Activated gamma-delta T cell (primary cell): ENCODE measurements around the gene PAK1IP1.
"Not testable (repeated sequence)": the region's sequence is repeated elsewhere in the genome, so short reads cannot be mapped to it uniquely, and the experiment has no call there.

Source experiments
- DNase-seq: peaks from one replicate; lab custom pipeline; 2025; lab: John Stamatoyannopoulos, UW
- total RNA-seq, 2 donors: gene quantifications; one replicate each; lab custom pipeline; 2026; lab: John Stamatoyannopoulos, UW

PAK1IP1 gene, protein sequence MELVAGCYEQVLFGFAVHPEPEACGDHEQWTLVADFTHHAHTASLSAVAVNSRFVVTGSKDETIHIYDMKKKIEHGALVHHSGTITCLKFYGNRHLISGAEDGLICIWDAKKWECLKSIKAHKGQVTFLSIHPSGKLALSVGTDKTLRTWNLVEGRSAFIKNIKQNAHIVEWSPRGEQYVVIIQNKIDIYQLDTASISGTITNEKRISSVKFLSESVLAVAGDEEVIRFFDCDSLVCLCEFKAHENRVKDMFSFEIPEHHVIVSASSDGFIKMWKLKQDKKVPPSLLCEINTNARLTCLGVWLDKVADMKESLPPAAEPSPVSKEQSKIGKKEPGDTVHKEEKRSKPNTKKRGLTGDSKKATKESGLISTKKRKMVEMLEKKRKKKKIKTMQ
- total RNA-seq = 18.1 to 25.5 reads per million in 2 donors

DNA sequence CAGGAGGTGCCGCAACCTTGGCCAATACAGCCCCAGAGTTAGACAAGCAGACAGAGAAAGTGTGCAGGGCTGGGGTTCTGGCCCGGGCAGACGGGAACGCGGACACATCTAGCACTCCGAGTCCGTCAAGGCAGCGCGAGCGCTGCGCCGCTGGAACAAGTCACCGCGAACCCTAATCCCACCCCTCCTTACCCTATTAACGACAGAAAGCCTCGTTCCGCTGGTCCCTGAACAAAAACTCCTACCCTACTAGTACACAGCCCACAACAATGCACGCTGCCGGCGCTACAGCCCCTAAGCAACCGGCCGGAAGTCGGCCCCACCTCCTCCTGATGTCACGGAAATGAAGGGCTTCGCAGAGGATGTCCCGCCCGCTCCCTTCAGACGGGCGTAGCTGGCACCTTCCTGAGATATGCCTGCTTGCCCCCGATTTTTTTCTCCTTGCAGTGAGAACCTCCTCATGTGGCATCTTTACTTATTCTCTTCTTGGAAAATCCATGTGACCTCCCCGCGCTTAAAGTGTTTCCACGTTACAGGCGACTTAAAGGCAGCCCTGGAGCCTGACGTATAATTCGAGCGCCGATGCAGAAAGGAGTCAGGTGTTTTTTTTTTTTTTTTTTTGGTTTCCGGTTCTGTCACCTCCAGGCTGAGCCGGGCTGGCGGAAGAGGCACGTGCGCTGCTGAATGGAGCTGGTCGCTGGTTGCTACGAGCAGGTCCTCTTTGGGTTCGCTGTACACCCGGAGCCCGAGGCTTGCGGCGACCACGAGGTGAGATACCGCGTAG is at the start of gene PAK1IP1, which contains the start of gene C6orf52:
Gene PAK1IP1, plus strand, starts transcription at position 671 of the 784 bp plus-strand sequence. Its CDS starts 14 bp downstream, at position 685.
Gene C6orf52, minus strand, starts transcription at position 315 of the 784 bp plus-strand sequence. CDS start 7,066 bp downstream, outside the sequence.
- peak; percentile 78 for DNase-seq

DNA sequence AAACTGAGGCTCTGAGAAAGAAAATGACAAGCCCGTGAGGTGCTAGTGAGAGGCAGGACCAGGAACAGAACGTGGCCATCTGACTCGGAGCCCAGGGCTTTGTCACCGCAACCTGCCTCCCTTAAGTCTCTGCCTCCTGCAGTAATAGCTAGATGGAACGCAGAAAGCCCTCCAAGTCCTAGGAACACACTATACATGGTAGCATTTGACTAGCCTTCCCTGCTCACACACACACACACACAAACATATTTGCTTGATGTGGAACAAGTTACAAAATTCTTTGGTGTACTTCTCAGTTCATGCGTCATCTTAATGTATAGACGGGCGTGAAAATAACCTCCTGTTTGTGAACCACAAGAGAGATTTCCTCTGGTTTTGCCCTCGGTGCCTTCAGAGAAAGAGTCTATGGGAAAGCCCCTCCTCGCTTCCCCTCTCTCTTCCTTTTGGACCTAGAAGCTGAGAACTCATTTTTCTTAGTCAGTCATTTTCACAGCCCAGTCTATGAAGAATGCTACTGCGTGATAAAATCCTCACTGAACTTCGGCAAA is 39.2 kb upstream of the PAK1IP1 start:
- no peak for DNase-seq

DNA sequence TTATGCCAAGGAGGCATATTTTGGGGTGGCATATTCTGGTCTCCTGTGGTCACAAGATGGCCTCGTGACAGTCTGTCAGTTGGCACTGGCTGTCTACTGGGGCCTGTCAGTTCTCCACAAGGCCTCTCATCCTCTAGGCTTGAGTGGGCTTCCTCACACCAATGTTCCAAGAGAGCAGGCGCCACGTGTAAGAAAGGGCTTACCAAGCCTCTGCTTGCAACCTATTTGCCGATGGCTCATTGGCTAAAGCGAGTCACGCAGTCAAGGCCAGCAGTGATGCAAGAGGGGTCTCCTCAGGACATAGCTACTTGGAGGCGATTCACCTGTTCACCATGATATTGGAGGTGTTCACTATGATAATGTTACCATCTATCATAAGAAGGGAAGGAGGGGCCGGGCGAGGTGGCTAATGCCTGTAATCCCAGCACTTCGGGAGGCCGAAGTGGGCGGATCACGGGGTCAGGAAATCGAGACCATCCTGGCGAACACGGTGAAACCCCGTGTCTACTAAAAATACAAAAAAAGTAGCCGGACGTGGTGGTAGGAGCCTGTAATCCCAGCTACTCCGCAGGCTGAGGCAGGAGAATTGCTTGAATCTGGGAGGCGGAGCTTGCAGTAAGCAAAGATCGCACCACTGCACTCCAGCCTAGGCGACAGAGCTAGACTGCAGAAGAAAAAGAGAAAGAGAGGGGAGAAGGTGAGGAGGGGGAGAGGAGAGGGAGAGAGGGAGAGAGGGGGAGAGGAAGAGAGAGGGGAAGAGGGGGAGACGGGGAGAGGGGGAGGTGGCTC is 35.7 kb upstream of the PAK1IP1 start:
- no peak for DNase-seq

DNA sequence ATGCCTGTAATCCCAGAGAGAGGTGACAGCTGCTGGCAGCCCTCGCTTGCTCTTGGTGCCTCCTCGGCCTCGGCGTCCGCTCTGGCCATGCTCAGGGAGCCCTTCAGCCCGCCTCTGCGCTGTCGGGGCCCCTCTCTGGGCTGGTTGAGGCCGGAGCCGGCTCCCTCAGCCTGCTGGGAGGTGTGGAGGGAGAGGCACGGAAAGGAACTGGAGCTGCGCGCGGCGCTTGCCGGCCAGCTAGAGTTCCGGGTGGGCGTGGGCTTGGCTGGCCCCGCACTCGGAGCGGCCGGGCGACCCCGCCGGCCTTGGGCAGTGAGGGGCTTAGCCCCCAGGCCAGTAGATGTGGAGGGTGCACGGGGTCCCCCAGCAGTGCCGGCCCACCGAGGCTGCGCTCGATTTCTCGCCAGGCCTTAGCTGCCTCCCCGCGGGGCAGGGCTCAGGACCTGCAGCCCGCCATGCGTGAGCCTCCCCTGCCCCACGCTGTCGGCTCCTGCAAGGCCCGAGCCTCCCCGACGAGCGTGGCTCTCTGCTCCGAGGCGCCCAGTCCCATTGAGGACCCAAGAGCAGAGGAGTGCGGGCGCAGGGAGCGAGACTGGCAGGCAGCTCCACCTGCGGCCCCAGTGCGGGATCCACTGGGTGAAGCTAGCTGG is 34.9 kb upstream of the PAK1IP1 start:
- peak; percentile 11 for DNase-seq

DNA sequence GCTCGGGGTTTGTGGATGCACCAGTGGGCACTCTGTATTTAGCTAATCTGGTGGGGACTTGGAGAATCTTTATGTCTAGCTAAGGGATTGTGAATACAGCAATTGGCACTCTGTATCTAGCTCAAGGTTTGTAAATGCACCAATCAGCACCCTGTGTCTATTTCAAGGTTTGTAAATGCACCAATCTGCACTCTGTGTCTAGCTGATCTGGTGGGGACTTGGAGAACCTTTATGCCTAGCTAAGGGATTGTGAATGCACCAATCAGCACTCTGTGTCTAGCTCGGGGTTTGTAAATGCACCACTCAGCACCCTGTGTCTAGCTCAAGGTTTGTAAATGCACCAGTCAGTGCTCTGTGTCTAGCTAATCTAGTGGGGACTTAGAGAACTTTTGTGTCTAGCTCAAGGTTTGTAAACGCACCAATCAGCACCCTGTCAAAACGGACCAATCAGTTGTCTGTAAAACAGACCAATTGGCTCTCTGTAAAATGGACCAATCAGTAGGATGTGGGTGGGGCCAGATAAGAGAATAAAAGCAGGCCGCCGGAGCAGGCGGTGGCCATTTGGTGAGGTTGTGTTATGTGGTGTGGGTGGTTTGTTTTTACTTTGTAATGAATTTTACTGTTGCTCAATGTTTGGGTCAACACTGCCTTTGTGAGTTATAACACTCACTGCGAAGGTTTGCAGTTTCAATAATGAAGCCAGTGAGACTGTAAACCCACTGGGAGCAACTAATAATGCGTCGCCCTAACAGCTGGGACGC is 34.2 kb upstream of the PAK1IP1 start:
- DNase-seq = not testable (repeated sequence)

DNA sequence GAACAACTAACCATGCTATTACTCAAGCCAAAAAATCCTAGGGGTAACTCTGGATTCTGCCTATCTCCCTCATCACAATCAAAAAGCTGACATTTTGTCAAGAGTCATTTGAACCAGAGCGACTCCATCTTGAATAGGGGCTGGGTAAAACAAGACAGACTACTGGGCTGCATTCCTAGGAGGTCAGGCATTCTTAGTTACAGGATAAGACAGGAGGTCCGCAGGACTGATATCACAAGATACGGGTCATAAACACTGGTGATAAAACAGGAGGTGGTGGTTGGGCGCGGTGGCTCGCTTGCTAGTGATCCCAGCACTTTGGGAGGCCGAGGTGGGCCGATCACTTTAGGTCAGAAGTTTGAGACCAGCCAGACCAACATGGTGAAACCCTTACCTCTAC is 32.6 kb upstream of the PAK1IP1 start:
- DNase-seq = no peak

DNA sequence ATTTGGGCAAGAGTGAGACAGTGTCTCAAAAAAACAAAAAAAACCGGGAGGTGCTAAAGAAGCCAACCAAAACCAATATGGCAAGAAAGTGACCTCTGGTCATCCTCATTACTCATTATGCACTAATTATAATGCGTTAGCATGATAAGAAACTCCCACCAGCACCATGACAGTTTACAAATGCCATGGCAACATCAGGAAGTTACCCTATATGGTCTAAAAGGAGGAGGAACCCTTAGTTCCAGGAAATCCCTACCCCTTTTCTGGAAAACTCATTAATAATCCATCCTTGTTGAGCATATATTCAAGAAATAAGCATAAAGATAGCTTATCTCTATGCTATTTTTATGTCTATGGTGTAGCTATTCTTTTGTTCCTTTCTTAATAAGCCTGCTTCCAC is 32.0 kb upstream of the PAK1IP1 start:
- no peak for DNase-seq

DNA sequence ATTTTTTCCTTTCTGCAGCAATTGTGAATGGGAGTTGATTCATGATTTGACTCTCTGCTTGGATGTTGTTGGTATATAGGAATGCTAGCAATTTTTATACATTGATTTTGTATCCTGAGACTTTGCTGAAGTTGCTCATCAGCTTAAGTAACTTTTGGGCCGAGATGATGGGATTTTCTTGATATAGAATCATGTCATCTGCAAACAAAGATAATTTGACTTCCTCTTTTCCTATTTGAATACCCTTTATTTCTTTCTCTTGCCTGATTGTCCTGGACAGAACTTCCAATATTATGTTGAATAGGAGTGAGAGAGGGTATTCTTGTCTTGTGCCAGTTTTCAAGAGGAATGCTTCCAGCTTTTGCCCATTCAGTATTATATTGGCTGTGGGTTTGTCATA is 29.2 kb upstream of the PAK1IP1 start:
- DNase-seq = not testable (repeated sequence)

DNA sequence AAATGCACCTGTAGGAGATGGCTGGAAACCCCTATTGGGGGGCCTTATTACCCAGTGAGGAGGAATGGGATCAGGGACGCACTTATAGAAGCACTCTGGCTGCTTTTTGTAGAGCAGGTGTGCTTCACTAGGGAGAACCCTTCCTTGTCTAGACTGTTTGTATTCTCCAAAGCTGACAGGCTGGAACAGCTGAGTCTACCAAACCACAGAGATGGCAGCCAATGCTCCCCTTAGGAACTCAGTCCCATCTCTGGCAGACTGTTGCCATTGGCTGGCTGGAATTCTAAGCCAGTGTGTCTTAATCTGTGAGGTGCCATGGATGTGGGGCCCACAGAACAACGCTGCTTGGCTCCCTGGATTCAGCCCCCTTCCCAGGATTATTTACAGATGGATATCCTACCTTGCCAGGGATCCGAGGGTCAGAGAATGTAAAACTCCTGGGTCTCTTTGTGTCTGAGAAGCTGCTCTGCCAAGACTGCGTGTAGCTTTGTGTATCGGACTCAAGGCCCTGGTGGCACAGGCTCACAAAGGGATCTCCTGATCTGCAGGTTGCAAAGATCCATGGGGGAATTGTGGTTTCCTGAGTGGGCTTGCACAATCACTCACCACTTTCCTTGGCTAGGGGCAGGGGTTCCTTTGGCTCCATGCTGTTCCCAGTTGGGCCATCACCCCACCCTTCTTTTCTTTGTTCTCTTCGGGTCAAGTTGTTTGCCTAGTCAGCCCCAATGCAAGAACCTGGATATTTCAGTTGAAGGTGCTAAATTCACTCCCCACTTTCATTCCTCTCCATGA is 26.4 kb upstream of the PAK1IP1 start:
- DNase-seq = no peak

DNA sequence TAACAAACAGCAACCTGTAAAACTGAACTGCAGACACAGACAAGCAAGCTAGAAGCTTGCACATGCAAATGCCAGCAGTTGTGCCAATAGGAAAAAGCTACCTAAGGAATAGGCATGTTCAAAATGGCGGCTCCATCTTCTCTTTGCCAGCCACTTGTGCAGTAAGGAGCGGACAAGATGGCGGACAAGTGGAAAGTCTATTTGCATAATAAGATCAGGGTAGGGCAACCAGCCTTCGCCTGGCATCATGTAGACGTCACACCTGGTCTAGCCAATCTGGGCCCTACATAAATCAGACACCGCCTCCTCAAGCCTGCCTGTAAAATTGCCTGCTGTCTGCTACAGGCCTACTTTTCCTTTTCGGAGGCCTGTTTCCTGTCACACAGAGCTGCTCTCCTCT is 18.4 kb upstream of the PAK1IP1 start:
- DNase-seq = no peak

DNA sequence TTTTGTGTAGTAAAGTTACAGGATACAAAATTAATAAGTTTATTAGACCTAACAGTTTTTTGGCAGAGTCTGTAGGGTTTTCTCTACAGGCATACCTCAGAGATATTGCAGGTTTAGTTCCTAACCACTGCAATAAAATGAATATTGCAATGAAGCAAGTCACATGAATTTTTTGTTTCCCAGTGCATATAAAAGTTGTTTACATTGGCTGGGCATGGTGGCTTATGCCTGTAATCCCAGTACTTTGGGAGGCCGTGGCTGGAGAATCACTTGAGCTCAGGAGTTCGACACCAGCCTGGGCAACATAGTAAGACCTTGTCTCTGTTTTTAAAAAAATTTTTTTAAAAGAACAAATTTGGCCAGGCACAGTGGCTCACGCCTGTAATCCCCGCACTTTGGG is 16.3 kb upstream of the PAK1IP1 start:
- no peak for DNase-seq

DNA sequence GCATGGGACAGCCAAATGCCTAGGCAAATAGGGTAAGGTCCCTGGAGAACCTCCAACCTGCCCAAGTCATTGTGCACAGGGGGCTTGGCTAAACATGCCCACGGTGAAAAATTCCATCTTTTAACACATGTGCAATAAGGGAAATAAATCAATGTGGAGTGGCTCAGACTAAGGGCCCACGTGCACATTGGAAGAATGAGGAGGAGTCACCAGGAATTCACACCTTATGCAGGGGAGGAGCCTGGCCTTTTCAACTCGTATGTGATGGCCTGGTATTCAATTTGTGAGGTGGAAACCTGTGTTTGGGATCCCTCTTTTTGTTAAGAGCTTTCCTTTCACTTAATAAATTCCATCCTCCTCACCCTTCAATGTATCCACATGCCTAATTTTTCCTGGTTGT is 13.0 kb upstream of the PAK1IP1 start:
- no peak for DNase-seq

DNA sequence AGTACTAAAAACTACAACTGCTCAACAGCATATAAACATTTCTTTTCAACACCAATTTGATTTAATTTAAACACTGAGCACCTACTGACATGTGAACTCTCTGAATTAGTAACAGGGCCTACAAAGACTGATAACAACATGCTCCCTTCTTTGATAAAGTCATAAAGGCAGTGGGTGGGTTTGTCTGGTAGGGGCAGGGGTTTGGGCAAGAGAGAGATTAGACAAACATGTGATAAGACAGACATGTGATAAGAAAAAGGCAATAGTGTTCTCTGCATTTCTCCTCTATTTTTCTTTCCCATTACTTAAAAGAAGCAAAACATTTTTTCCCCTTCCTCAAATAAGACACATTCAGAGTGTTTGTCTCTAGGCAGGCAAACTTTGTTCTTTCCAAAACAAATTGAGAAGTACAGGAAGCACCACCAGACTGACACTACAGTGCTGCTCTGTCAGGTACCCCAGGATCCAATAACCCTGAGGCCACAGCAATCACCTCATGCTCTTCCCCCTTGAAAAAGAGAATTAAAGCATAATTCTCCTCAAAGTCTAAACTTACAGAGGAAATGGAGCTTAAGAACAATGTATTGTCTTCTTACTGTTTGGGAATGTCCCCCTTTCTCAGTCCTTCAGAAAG is 12.3 kb upstream of the PAK1IP1 start:
- DNase-seq = no peak

DNA sequence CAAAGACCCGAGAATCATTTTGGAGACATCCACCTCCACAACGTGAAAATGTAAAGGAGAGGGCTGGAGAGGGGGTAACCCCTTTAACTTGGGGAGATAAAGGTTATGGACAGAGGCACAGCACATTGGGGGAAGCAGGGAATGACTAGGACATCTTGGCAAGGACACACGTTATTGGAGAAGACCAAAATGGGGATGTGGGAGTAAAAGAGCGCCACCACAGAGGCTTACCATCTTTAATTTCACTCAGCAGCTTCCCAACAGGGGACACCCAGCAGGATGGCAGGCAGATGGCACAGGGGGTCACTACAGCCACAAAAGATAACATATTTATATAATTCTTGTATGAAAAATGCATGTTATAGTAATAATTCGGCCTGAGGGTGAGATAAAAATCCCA is 10.2 kb upstream of the PAK1IP1 start:
- DNase-seq = no peak

DNA sequence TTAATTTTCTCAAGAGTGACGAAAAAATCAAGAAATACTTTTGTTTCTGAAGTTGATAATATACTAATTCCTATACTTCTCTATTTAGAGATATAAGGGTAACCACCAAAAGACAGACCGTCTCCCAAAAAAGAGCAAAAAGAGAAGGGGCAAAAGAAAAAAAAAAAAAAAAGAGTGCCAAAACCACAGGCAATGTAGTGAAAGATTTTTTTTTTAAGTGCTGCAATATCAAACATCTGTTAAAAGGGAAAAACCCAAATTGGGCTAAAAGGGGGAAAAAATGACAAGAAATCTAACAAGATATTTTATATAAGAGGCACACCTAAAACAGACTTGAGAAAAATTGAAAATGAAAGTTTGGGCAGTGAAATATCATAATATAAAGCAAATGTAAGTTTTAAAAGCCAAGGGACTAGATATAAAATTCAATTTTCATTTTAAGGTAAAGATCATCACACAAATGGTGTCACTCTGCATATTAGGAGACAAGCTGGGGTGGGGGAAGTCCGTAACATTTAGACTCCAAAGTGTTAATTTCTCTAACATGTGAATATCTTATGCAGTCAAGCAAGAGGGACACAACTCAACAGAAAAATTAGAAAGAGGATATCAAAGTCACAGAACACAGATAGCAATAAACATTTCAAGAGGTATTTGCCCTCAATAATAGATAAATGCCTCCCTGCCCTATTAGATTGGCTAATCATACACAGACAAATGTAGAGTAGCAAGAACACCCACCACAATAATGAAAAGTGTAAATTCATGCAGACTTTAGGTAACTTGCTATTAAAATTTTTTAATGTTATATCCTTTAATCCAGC is 9.5 kb upstream of the PAK1IP1 start:
- no peak for DNase-seq

DNA sequence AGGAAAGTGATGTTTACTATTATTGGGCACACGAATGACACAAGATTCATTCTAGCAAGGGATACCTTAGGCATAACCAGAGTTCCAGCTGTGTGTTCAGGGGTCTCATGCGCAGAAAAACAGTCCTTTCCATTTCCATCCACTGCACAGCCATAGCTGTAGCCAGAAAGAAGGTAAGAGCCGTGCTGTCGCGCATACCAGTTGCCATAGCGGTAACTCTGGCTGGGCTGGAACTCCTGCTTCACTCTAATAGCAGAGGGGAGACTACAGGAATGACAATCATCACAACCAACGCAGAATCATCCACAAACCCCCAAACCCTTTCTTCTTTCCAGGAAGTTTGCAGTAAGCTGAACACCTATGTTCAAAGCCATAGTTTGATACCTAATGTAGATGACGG is 7.9 kb upstream of the PAK1IP1 start:
- no peak for DNase-seq

DNA sequence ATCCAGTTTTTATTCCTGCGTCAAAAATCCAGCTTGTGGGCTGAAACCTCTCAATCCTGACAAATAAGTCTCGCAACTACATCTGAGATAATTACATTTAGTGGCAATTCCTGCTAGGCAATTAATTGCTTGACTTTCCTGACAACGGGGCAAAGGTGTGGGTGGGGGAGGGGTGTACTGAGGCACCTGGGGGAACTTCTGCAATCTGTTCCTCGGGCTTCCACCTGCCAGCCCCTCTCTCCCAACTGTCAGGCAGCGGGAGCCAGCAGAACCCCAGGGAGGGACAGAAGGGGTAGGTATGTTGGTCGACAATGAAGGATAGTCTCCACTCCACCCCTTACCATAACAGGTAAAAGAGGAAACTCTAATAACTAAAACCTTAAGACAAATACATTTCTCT is 7.2 kb upstream of the PAK1IP1 start:
- no peak for DNase-seq
